NB4 (cell line): ENCODE measurements around the gene REXO2.

ENCODE experiments used
- CTCF ChIP-seq: IDR thresholded peaks from one replicate; pipeline ENCODE4 v1.5.1; 2012; ENCODE audit warnings: low read depth, low read length
- POLR2A ChIP-seq: IDR thresholded peaks from 2 replicates; pipeline ENCODE4 v1.6.1; 2011; ENCODE audit warnings: mild to moderate bottlenecking; ENCODE audit not compliant: insufficient read length; ENCODE audit errors: extremely low read depth
- TF ChIP-seq, protein P1 (sequence below): IDR thresholded peaks from 2 replicates; pipeline ENCODE4 v1.6.1; 2011; ENCODE audit warnings: low read depth, low read length

DNA sequence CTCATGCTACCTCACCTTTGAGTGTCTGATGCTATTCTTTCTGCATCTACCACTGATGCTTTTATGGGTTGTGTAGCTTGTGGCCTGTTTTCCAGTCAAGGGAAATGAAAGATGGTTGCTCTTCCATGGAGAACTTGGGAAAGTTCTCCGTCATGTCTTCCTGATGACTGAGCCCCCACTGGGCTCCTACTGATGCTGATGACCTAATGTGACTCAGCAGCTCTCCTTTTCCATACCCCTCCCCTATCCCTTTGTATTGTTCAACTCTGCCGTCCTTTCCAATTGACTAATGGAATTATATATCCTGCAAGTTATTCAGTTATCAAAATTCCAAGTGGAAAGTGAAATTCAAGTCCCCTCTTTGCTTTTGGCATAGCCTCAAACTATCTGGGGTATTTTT, 44.7 kb downstream of the REXO2 start:
- no peak for TF ChIP-seq CTCF
- no peak for TF ChIP-seq POLR2A
- TF ChIP-seq, protein P1, sequence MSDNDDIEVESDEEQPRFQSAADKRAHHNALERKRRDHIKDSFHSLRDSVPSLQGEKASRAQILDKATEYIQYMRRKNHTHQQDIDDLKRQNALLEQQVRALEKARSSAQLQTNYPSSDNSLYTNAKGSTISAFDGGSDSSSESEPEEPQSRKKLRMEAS: no peak
